Trophoblast cell (in vitro differentiated cells and primary cell): Measurements from ENCODE around the gene TEAD2.
A peak's percentile ranks its signal among the peaks of the same experiment; 100 is the strongest.

Experiments
- DNase-seq, 2 donors: peaks; one replicate each; pipeline ENCODE4 v3.0.0-alpha.2; 2016
- H2AFZ ChIP-seq: 2 replicates; pipeline ENCODE4 v1.6.1; 2013; ENCODE audit warnings: low read length, moderate library complexity, mild to moderate bottlenecking; ENCODE audit not compliant: insufficient read depth, poor library complexity
- H2AK5ac ChIP-seq: 2 replicates; pipeline ENCODE4 v1.6.1; 2013; ENCODE audit warnings: mild to moderate bottlenecking, low read length
- H2BK120ac ChIP-seq: 2 replicates; pipeline ENCODE4 v1.6.1; 2013; ENCODE audit warnings: low read length, mild to moderate bottlenecking, moderate library complexity; ENCODE audit not compliant: insufficient read depth, poor library complexity
- H2BK12ac ChIP-seq: 2 replicates; pipeline ENCODE4 v1.6.1; 2013; ENCODE audit warnings: mild to moderate bottlenecking, low read length, moderate library complexity
- H2BK5ac ChIP-seq: 2 replicates; pipeline ENCODE4 v1.6.1; 2013; ENCODE audit warnings: low read length, low read depth, moderate library complexity, mild to moderate bottlenecking; ENCODE audit not compliant: poor library complexity
- H3K14ac ChIP-seq: 2 replicates; pipeline ENCODE4 v1.6.1; 2013; ENCODE audit warnings: mild to moderate bottlenecking, low read length
- H3K18ac ChIP-seq: 2 replicates; pipeline ENCODE4 v1.6.1; 2013; ENCODE audit warnings: mild to moderate bottlenecking, low read length
- H3K23ac ChIP-seq: 2 replicates; pipeline ENCODE4 v1.6.1; 2013; ENCODE audit warnings: low read length
- H3K27ac ChIP-seq: 2 replicates; pipeline ENCODE4 v1.5.1; 2013; ENCODE audit warnings: low read depth, mild to moderate bottlenecking, inconsistent platforms, low read length, moderate library complexity
- H3K27me3 ChIP-seq: 2 replicates; pipeline ENCODE4 v1.6.1; 2013; ENCODE audit warnings: inconsistent platforms, mild to moderate bottlenecking, low read length, moderate library complexity; ENCODE audit not compliant: insufficient read depth
- H3K36me3 ChIP-seq, 2 experiments: 1 replicate in 1 of 2; 2 replicates in 1 of 2; pipeline ENCODE4 v1.6.1; 2013; ENCODE audit warnings: low read length in 2 of 2, mild to moderate bottlenecking in 2 of 2, moderate library complexity in 1 of 2; ENCODE audit not compliant: insufficient read depth in 2 of 2, control insufficient read depth in 1 of 2
- H3K4ac ChIP-seq: 2 replicates; pipeline ENCODE4 v1.6.1; 2013; ENCODE audit warnings: low read depth, mild to moderate bottlenecking, low read length, moderate library complexity
- H3K4me1 ChIP-seq, 2 experiments: 1 replicate in 1 of 2; 2 replicates in 1 of 2; pipeline ENCODE4 v1.6.1; 2013; ENCODE audit warnings: low read length in 2 of 2, mild to moderate bottlenecking in 2 of 2, moderate library complexity in 1 of 2; ENCODE audit not compliant: insufficient read depth in 2 of 2, control insufficient read depth in 1 of 2
- H3K4me2 ChIP-seq: 2 replicates; pipeline ENCODE4 v1.6.1; 2013; ENCODE audit warnings: inconsistent platforms, mild to moderate bottlenecking, low read length, moderate library complexity
- H3K4me3 ChIP-seq: 2 replicates; pipeline ENCODE4 v1.5.1; 2013; ENCODE audit warnings: mild to moderate bottlenecking, low read depth, low read length, inconsistent platforms
- H3K79me1 ChIP-seq: one replicate; pipeline ENCODE4 v1.6.1; 2013; ENCODE audit warnings: low read length
- H3K79me2 ChIP-seq: 2 replicates; pipeline ENCODE4 v1.6.1; 2013; ENCODE audit warnings: low read length, mild to moderate bottlenecking; ENCODE audit not compliant: control insufficient read depth, insufficient read depth, poor library complexity
- H3K9ac ChIP-seq: 2 replicates; pipeline ENCODE4 v1.6.1; 2013; ENCODE audit warnings: mild to moderate bottlenecking, low read length
- H3K9me3 ChIP-seq: 2 replicates; pipeline ENCODE4 v1.6.1; 2013; ENCODE audit warnings: low read depth, mild to moderate bottlenecking, control low read depth, inconsistent platforms, low read length; ENCODE audit not compliant: insufficient read depth
- H4K12ac ChIP-seq: 2 replicates; pipeline ENCODE4 v1.6.1; 2013; ENCODE audit warnings: low read depth, mild to moderate bottlenecking, low read length, moderate library complexity
- H4K8ac ChIP-seq: 2 replicates; pipeline ENCODE4 v1.6.1; 2013; ENCODE audit warnings: low read depth, mild to moderate bottlenecking, low read length, moderate library complexity
- H4K91ac ChIP-seq: one replicate; pipeline ENCODE4 v1.6.1; 2013; ENCODE audit warnings: low read depth, mild to moderate bottlenecking, low read length, moderate library complexity
- WGBS: extraction: QIAGEN DNeasy Blood & Tissue Kit; methylation state at CpG from one replicate; pipeline ENCODE4 v1.1.7; 2013; ENCODE audit warnings: missing lambda C conversion rate; ENCODE audit not compliant: insufficient read length, insufficient coverage; ENCODE audit errors: extremely low coverage; 5-methylcytosine and 5-hydroxymethylcytosine counted together

TEAD2 gene

DNA sequence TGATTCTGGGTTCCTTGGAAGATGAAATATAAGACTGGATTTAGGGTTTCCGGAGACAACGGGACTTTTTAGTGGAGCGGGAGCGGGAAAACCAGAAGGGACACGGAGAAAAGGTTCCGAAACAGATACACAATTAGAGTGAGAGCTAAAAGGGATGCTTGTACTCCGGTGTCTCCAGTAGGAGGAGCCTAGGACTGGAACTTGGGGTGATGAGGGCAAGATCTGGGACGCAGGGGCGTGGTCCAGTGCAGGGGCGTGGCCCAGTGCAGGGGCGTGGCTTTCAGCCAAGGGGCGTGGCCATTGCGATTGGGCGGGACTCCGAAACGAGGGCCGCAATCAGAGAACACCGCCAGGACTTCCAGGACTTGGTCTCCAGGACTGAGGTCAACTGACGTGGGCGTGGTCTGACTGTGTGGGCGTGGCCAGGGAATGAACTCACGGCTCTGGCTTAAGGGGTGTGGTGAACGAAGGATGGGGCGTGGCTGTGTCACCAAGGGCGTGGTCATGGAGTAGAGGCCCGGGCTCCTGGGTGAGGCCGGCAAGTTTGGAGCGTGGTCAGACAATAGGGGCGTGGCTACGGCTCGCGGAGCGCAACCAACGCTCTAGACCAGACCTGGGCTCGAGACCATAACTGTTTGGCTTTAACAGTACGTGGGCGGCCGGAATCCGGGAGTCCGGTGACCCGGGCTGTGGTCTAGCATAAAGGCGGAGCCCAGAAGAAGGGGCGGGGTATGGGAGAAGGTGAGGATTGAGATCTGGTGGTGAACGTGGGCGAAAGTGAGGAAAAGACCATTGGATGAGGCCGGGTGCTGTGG is 1.3 kb upstream of the TEAD2 start, which contains the start of gene DKKL1:
Gene DKKL1, plus strand, starts transcription at position 610 of the 815 bp plus-strand sequence. Its CDS starts 122 bp downstream, at position 732.
- Histone ChIP-seq H3K9ac (no peak within 1 kb of the TSS), H3K79me1 (peaks cover 14% of the 10 kb centered on the region), H3K14ac (peak within 1 kb of the TSS; percentile 41), H4K12ac (peak within 1 kb of the TSS; percentile 47), H2BK12ac (no peak within 1 kb of the TSS), H3K79me2 (peaks cover 12% of the 10 kb centered on the region), H3K27me3 (no peaks in the 10 kb centered on the region), H2AK5ac (no peak within 1 kb of the TSS), H4K91ac (no peak within 1 kb of the TSS), H2BK120ac (no peak within 1 kb of the TSS), H2BK5ac (peak within 1 kb of the TSS; percentile 12), H2AFZ (peak within 1 kb of the TSS; percentile 76), H3K23ac (no peak within 1 kb of the TSS), H3K4ac (peak within 1 kb of the TSS; percentile 34), H3K4me3 (no peak within 1 kb of the TSS), H3K9me3 (peaks cover 3% of the 10 kb centered on the region), H3K4me1 (peaks cover 0 to 4% of the 10 kb centered on the region in 2 experiments), H3K27ac (peak within 1 kb of the TSS; percentile 24), H3K4me2 (peak within 1 kb of the TSS; percentile 80), H3K18ac (no peak within 1 kb of the TSS), H3K36me3 (peaks cover 12 to 13% of the 10 kb centered on the region in 2 experiments), H4K8ac (peak within 1 kb of the TSS; percentile 70)
- no CpG with 5 or more reads among the region's 46 CpGs for WGBS
- peak; percentile 97 to 99 for DNase-seq

DNA sequence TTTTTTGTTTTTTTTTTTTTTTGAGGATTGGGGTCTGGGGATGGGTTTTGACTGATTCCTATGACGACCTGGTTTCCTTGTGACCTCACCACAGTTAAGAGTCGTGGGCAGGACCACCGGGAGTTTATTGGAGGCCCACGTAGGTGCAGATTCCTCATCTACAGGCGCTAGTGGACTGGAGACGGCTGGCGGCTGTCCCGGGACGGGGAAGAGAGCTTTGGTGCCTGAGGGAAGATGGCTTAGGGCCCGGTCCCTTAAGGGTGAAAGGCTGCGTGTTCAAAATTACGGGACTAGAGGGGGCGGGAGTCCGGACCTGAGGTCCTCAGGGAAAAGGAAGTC is 682 bp upstream of the TEAD2 start:
- H2AFZ ChIP-seq = peak overlapping the region; percentile 76
- peaks cover 14% of the 10 kb centered on the region for H3K79me1 ChIP-seq
- peak overlapping the region; percentile 80 for H3K4me2 ChIP-seq
- no peak overlapping the region for H3K9ac ChIP-seq
- peak overlapping the region; percentile 12 for H2BK5ac ChIP-seq
- peak overlapping the region; percentile 24 for H3K27ac ChIP-seq
- H4K91ac ChIP-seq = no peak overlapping the region
- H3K4ac ChIP-seq = peak overlapping the region; percentile 34
- H2BK12ac ChIP-seq = no peak overlapping the region
- H3K23ac ChIP-seq = no peak overlapping the region
- H3K36me3 ChIP-seq = peaks cover 17 to 18% of the 10 kb centered on the region in 2 experiments
- peak overlapping the region; percentile 47 for H4K12ac ChIP-seq
- peaks cover 12% of the 10 kb centered on the region for H3K79me2 ChIP-seq
- H3K4me3 ChIP-seq = no peak overlapping the region
- no peaks in the 10 kb centered on the region for H3K27me3 ChIP-seq
- H2BK120ac ChIP-seq = no peak overlapping the region
- peaks cover 0 to 4% of the 10 kb centered on the region in 2 experiments for H3K4me1 ChIP-seq
- WGBS = no CpG with 5 or more reads among the region's 14 CpGs
- no peak overlapping the region for H2AK5ac ChIP-seq
- peak overlapping the region; percentile 70 for H4K8ac ChIP-seq
- DNase-seq = peak; percentile 10 to 49
- H3K18ac ChIP-seq = no peak overlapping the region
- peak overlapping the region; percentile 41 for H3K14ac ChIP-seq
- peaks cover 3% of the 10 kb centered on the region for H3K9me3 ChIP-seq

DNA sequence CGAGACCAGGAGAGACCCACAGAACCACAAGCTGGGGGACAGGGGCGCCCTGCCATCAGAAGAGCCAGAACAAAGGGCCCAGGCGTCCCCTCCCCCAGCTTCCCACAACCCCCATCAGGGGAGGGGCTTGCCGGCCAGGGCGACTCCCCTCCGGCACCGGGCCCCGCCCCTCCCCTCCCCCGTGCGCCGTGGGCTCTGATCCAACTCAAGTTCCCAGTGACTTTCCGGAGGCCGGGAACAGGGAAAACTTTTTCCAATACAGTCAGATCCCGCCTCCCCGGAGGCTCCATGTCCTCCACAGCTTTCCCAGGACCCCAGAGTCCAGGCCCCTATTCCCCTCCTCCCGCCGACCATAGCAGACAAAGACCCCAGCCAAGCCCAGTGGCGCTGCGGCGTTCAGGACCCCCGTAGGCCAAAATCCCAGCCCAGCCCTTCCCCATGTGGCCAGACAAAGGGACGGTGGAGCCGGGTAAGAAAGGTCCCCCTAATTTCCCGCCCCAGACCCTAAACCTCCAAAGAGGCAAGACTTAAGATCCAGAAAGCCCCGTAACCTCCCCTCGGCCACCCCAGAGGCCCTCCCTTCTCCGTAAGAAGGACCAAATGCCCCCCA is 673 bp downstream of the TEAD2 start:
- Histone ChIP-seq H4K91ac (peak overlapping the region; percentile 98), H4K12ac (peak overlapping the region; percentile 99), H3K36me3 (peaks cover 30 to 31% of the 10 kb centered on the region in 2 experiments), H2BK5ac (peak overlapping the region; percentile 90), H3K4ac (peak overlapping the region; percentile 98), H3K18ac (peak overlapping the region; percentile 97), H3K79me2 (peaks cover 12% of the 10 kb centered on the region), H4K8ac (peak overlapping the region; percentile 99), H3K4me2 (peak overlapping the region; percentile 80), H2BK120ac (peak overlapping the region; percentile 98), H3K79me1 (peaks cover 14% of the 10 kb centered on the region), H2AK5ac (peak overlapping the region; percentile 100), H2BK12ac (peak overlapping the region; percentile 42), H3K4me1 (peaks cover 5 to 10% of the 10 kb centered on the region in 2 experiments), H3K27me3 (no peaks in the 10 kb centered on the region), H3K4me3 (peak overlapping the region; percentile 98), H3K23ac (no peak overlapping the region), H2AFZ (peak overlapping the region; percentile 82), H3K9me3 (peaks cover 3% of the 10 kb centered on the region), H3K14ac (peak overlapping the region; percentile 99), H3K9ac (peak overlapping the region; percentile 98), H3K27ac (peak overlapping the region; percentile 89)
- WGBS = no CpG with 5 or more reads among the region's 27 CpGs
- peak; percentile 21 to 57 for DNase-seq

DNA sequence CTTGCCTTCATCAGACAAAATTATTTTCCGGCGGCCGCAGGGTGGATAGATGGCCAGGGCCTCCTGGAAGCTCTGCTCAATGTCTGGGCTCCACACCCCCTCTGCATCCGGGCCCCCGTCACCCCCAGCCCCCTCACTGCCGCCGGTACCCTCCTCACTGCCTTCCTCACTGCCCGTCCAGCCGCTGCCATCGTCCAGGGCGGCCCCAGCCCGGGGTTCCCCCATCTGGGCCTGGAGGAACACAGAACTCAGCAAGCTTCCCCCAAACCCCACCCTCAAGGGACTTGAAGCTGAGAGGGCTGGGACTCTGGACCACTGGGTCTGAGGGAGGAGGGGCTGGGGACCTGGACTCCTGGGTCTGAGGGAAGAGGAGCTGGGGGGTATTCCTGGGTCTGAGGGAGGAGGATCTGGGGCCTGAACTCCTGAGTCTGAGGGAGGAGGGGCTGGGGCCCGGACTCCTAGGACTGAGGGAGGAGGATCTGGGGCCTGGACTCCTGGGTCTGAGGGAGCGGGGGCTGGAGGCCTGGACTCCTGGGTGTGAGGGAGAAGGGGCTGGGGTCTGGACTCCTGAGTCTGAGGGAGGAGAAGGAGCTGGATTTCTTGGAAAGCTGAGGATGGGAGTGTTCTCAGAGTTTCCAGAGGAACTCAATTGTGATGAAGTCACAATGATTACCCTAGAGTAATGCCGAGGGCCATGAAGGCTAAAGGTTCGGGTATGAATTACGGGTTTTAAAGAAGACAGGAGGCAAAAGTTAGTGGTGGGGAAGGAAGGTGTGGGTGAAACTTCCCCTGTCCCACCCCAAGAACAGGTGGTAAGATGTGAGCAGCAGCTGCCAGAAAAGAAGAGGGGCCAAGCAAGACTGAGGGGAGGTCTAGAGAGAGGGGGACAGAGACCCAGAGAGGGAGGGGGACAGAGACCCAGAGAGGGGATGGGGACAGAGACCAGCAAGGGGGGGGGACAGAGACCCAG is 2.1 kb downstream of the TEAD2 start:
- no peak overlapping the region for H2BK12ac ChIP-seq
- peak overlapping the region; percentile 20 for H4K12ac ChIP-seq
- no peak overlapping the region for H3K23ac ChIP-seq
- H3K9me3 ChIP-seq = peaks cover 3% of the 10 kb centered on the region
- H3K79me1 ChIP-seq = peaks cover 14% of the 10 kb centered on the region
- H3K27me3 ChIP-seq = no peaks in the 10 kb centered on the region
- H3K4me3 ChIP-seq = no peak overlapping the region
- H4K91ac ChIP-seq = peak overlapping the region; percentile 98
- H2BK120ac ChIP-seq = no peak overlapping the region
- peak overlapping the region; percentile 46 for H3K4ac ChIP-seq
- H3K4me2 ChIP-seq = peak overlapping the region; percentile 80
- no CpG with 5 or more reads among the region's 17 CpGs for WGBS
- H4K8ac ChIP-seq = peak overlapping the region; percentile 99
- peaks cover 39 to 44% of the 10 kb centered on the region in 2 experiments for H3K36me3 ChIP-seq
- no peak overlapping the region for H2AFZ ChIP-seq
- no peak overlapping the region for H3K27ac ChIP-seq
- H2BK5ac ChIP-seq = no peak overlapping the region
- no peak overlapping the region for H3K18ac ChIP-seq
- no peak for DNase-seq
- peaks cover 12% of the 10 kb centered on the region for H3K79me2 ChIP-seq
- H3K14ac ChIP-seq = peak overlapping the region; percentile 22
- peak overlapping the region; percentile 35 for H3K9ac ChIP-seq
- no peak overlapping the region for H2AK5ac ChIP-seq
- H3K4me1 ChIP-seq = peaks cover 5 to 10% of the 10 kb centered on the region in 2 experiments
